ENCODE data around the gene XRCC1. TPM values are rescaled to one million over a fixed set of nuclear protein-coding genes. Genes with fewer than 3 reads are reported as not detected.
A peak's percentile ranks its signal among the peaks of the same experiment; 100 is the strongest.

XRCC1 gene, protein sequence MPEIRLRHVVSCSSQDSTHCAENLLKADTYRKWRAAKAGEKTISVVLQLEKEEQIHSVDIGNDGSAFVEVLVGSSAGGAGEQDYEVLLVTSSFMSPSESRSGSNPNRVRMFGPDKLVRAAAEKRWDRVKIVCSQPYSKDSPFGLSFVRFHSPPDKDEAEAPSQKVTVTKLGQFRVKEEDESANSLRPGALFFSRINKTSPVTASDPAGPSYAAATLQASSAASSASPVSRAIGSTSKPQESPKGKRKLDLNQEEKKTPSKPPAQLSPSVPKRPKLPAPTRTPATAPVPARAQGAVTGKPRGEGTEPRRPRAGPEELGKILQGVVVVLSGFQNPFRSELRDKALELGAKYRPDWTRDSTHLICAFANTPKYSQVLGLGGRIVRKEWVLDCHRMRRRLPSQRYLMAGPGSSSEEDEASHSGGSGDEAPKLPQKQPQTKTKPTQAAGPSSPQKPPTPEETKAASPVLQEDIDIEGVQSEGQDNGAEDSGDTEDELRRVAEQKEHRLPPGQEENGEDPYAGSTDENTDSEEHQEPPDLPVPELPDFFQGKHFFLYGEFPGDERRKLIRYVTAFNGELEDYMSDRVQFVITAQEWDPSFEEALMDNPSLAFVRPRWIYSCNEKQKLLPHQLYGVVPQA
- 10 to 100 TPM; 16.5 to 17.3 TPM for total RNA-seq
- long read RNA-seq, transcript XRCC1-201 (17 exons, 2,802 nt): major isoform, 7 of 18 reads
- long read RNA-seq, partial matches to known transcripts: 10 of 18 reads
- long read RNA-seq, other reads (novel, unspliced or antisense): 1 of 18 reads

DNA sequence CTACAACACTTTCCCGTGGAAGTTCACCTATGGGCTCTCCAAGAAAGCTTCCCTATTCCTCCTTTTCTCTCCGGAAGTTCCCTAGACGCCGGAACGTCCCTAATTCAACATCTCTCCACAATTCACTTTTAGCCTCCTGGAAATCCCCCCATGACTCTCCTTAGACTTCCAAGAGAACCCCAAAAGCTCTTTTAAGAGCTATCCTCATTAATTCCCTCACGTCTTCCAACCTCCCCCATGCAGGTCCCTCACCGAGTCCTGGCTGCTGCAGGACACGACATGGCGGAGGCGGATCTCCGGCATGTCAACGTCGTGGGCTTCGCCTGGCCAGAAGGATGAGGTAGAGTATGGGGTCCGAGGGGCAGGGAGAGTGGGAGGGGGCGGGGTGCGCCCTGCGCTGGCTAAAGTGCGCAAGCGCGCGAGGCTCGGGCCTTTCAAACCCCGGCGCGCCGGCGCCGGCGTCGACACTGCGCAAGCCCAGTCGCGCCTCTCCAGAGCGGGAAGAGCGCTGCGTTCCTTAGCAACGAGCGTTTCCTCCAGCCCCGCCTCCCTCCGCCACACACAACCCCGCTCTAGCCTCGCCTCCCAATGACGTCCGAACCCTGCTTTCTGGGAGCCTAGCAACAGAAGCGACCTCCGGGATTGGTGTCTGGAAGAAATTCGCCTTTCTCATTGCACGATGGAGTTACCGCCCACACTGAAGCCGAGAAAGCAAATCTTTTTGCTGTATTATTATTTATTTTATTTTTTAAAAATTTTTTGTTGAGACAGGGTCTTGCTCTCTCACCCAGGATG lies at the start of gene XRCC1, which contains the start of gene PINLYP:
Gene XRCC1, minus strand, starts transcription at position 372 of the 795 bp plus-strand sequence. Its CDS starts 69 bp downstream, at position 303.
Gene PINLYP, plus strand, starts transcription at position 646 of the 795 bp plus-strand sequence. CDS start 1,391 bp downstream, outside the sequence.
- intact Hi-C loops (cut with DNase I, micrococcal nuclease): no loop called here
- ATAC-seq (peak; percentile 99), DNase-seq (peak; percentile 98)

DNA sequence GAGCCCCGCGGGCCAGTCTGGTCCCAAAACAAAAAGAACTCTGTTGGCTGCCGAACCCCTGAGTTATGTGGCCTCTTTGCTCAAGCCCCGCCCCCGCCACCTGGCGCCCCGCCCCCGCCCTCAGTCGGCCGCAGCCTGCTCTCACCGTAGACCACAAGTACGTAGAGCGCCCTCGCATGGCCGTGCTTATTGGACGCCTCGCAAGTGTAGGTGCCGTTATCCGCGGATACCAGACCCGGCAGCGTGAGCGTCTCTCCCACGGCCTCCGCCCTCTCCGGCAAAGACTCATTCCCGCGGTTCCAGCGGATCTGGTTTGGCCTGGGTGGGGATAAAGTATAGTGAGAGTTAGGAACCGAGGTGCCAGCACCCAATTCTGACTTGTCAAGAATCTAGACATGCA lies 49.6 kb upstream of the XRCC1 start:
- ATAC-seq: peak; percentile 83
- intact Hi-C loops (cut with DNase I, micrococcal nuclease): no loop called here

DNA sequence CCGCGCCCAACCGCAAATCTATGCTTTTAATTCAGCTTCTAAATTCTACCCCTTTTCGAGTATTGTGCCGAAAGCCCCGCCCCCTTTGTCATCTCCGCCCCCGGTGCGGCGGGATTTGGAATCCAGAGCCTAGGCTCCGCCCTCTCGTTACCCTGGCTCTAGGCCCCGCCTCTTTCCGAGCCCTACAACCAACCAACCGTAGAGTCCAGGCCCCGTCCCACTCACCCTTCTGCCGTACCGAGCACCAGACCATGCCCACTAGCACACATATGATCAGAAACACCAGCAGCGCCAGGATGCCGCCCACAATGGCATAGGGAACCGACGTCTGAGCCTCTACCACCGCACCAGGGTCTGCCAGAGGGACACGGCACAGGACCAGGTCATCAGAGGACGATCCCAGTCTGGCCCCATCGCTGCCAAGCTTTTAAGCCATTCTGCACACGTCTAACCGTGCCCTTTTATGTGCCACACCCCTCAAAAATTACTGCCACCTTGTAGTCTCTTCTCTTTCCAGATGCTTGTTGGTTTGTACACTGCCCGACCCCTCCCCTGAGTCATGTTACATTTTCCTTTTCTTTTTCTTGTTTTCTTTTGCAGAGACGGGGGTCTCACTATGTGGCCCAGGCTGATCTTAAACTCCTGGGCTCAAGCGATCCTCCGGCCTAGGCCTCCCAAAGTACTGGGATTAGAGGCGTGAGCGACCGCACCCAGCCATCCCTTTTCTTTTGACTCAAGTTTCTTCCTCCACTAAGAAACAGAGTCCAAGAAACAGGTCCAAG lies 48.8 kb upstream of the XRCC1 start:
- no peak for DNase-seq
- intact Hi-C loops (cut with DNase I, micrococcal nuclease): no loop called here
- no peak for ATAC-seq

More for the DNA sequence above, 49.6 kb upstream of the XRCC1 start:
- peak; percentile 76 to 89 for DNase-seq

DNA sequence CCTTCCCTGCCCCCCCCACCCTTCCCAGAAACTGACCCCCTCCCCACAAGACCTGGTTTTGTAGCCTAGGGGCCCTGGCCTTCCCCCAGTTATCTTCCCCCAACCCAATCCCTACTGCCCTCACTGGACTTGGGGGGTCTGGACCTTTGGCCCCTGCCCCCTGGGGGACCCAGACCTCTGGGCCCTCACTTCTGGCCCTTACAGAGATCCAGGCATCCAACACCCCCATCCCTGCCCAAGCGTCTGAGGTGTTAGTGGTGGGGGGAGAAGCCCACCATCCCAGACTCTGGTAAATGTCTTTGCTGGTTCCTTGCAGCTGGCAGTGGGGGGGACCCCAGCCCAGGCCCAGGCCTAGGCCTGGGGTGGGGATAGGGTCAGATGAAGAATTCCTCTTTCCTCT lies 47.6 kb upstream of the XRCC1 start:
- intact Hi-C loops (cut with DNase I, micrococcal nuclease): no loop called here
- no peak for ATAC-seq
- DNase-seq: no peak

DNA sequence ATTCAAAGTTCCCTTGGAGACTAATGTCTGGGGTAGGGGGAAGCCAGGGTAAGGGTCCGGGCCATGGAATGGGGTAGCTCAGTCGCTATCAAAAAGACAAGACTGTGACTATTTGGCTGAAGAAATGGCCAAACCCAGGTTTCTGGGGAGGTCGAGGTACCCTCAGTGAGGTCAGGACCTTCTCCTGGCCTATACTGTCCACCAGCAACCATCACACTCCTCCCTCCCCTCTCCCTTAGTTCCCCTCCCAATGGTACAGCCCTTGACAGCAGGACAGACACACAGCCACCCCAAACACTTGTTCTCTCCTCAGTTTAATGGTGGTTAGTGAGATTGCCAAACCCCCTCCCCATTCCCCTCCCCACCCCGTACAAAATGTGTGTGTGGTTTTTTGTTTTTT lies 46.7 kb upstream of the XRCC1 start:
- ATAC-seq: no peak
- DNase-seq: no peak
- intact Hi-C loops (cut with DNase I, micrococcal nuclease): no loop called here

DNA sequence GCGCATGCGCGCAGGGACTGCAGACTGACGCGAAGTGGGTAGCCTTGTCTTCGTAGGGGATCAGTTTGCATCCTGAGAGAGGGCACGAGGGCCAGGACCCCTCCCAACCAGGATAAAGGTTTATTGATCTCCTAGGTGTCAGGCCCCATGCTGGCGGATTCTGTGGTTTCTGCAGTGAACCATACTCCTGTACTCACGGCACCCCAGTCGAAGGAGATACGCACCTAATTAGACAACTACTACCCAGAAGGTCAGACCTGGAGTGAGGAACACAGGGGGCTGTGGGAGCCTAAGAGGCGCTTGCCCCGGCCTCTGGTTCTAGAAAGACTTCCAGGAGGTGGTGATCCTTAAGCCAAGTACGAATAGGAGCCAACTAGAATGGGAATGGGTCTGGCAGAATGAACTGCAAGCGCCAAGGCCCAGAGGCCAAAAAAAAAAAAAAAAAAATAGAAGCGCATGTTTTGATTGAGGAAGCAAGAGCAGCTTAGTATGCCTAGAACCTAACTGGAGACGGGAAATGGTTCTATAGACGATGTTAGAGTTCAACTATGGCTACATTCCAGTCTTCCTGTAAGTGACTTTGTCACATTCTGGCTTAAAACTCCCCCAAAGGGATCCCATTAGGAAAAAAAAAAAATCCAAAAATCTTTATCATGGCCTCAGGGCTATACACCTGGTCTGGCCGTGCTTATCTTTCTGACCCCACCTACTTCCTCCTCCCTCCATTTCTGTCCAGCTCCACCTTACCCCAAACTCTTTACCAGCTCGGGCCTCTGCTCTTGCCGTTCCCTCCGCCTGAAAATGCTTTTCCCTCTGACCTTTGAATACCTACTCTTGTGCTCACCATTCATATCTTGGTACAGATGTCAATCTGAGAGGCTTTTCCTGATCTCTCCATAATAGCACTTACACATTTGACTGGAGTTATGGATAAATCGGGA lies 45.0 kb upstream of the XRCC1 start:
- ATAC-seq: no peak
- peak in 1 of 2 donors; percentile 89 for DNase-seq
- intact Hi-C loops (cut with DNase I, micrococcal nuclease): no loop called here

DNA sequence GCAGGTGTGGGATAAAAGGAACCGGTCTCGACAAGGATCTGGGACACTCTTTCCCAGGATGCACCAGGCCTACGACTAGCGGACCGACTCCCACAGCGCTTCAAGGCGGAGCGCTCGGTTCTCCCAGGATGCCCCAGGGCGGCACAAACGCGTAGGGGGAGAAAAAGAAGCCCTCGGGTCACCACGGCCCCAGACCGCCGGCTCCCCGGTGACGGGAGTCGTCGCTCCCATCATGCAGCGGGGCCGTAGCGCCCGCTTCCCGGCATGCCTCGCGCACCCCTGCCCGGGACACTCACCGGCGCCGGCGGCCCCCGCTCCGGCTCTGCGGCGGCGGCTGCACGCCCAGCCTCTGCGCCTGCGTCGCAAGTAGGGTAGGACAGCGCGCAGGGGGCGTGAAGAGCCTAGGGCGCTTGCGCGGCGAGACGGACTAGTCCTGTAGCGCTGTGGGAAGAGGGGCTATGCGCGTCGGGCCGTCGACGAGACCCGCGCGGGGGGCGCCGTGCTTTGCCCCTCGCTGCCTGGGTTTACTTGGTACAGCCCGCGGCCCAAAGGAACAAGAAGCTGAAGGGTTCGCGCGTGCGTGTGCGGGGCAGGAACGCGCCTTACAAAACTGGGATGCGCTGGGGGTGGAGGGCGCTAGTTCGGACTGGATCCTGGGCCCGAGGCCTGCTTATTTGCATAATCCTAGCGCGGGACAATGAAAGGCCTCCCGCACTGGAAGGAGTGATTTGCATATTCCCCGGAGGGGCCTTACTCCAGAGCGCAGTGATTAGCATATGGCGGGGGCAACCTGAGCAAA lies 44.1 kb upstream of the XRCC1 start, which contains the start of gene ZNF428:
Gene ZNF428, minus strand, starts transcription at position 368 of the 799 bp plus-strand sequence. CDS start 5,325 bp downstream, outside the sequence.
- intact Hi-C loops (cut with DNase I, micrococcal nuclease): no loop called here
- DNase-seq: peak; percentile 88 to 89
- peak; percentile 91 for ATAC-seq

DNA sequence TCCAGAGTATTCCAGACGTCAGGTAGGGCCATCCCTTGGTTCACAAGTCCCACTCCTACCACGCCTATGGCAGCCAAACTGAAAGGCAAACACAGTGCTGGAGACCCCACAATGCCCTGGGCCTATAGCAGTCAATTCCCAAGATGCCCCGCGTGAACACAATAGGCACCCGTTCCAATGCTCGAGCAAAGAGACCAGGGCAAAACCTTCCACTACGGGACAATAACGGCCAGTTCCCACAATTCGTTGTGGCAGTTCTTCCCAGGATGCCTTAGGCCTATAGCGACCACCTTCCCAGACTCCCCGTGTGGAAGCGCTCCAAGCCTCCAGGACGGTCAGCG lies 43.6 kb upstream of the XRCC1 start:
- ATAC-seq: peak; percentile 46
- DNase-seq: no peak
- intact Hi-C loops (cut with DNase I, micrococcal nuclease): no loop called here

DNA sequence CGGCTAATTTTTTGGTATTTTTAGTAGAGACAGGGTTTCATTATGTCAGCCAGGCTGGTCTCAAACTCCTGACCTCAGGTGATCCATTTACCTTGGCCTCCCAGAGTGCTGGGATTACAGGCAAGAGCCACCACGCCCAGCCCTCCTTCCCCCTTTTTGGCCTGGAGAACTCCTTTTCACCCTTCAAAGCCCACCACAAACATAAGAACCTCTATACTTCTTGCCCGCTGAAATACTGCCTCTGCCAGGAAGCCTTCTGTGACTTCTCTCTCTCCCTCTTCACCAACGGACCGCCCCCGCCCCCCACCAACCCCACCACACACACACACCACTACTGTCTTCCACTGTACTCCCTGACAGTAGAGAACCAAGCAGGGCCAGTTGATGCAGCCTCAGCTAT lies 41.6 kb upstream of the XRCC1 start:
- ATAC-seq: no peak
- no peak for DNase-seq
- intact Hi-C loops (cut with DNase I, micrococcal nuclease): no loop called here

DNA sequence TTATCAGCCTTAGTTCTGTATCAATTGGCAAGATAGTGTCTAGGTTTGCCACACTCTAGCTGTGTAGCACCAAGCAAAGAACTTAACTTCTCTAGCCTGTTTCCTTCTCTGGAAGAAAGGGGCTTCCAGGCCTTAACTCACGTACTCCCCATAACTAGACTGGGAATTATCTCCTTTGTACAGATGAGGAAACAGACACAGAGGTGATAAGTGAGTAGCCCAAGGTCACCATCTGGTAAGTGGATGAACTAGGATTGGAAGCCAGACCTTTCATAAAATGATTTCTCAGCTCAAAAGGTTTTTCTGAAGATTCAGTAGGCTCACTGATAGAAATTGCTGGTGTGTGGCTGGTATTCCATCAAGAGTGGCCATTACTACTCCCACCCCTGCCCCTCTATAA lies 41.0 kb upstream of the XRCC1 start:
- ATAC-seq (no peak), DNase-seq (no peak)
- intact Hi-C loops (cut with DNase I, micrococcal nuclease): no loop called here

DNA sequence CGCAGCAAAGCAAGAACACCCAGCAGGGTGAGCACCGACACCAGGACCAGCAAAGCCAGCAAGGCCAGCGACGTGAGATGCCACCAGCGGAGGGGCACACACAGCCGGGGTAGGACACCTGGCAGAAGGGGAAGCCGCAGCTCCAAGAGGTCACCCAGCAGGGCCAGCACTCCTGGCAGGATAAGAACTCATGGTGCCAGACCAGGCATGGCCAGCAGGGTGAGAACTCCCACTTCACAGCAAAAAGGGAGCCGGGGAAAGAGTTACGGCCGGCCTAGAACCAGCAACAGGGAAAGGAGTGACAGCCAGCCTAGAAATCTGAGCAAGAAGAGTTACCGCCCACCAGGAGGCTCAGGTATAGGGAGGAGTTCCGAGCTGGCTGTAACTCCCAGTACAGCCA lies 37.0 kb upstream of the XRCC1 start:
- ATAC-seq (no peak), DNase-seq (no peak)
- intact Hi-C loops (cut with DNase I, micrococcal nuclease): no loop called here

DNA sequence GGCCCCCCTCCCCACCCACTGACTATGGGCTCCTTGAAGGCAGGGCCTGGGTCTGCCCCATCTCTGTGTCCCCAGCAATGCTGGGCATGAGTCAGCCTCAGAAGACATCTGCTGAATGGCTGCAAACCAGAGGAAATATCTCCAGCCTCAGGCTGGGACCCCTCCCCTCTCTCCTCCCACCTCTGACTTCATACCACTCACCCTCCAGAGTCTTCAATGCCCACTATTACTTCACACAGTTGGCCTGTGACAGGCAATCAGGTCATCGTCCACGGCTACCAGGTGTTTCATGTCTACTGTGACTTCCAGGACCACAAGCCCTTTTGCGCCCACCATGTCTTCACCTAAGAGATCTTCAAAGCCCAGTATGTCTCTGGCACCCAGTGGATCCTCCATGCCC lies 36.5 kb upstream of the XRCC1 start, which contains the start of gene SRRM5:
Gene SRRM5, plus strand, starts transcription at position 301 of the 400 bp plus-strand sequence. Its CDS starts 34 bp downstream, at position 335.
- no peak for DNase-seq
- intact Hi-C loops (cut with DNase I, micrococcal nuclease): no loop called here

DNA sequence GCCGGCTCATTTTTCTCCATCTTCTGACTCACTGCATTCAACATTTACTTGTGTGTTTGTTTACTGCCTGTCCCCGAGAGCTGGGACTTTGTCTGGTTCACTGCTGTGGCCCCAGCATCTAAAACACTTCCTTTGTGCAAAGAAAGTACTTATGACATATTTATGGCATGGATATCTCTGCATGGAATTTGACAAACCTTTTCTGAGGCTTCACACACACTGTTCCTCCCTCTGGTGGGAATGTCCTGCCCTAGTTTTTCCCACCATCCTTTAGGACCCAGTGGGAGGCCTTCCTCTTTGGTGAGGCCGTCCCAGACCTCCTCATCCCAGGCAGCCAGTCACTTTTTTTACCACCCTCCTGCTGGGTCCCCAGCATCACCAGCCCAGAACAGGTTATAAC lies 35.2 kb upstream of the XRCC1 start:
- no peak for ATAC-seq
- intact Hi-C loops (cut with DNase I, micrococcal nuclease): no loop called here
- DNase-seq: no peak

More for the DNA sequence above, 36.5 kb upstream of the XRCC1 start, which contains the start of gene SRRM5:
- ATAC-seq: no peak

DNA sequence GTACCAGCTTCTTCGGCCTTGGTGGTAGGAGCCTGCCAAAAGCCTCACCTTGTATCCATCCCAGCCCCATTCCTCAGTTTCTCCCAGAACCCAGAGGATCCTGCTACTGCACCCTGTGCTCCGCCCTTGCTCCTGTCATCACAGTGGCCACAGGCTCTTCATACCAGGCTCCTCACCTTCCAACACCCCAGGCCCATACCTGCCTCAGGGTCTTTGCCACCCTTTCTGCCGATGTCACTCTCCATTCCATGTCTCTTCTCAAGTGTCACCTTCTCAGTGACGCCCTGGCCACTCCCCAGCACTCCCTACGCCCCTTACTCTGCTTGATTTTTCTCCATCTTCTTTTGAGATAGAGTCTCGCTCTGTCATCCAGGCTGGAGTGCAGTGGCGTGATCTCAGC lies 34.5 kb upstream of the XRCC1 start:
- DNase-seq (no peak), ATAC-seq (no peak)
- intact Hi-C loops (cut with DNase I, micrococcal nuclease): no loop called here

DNA sequence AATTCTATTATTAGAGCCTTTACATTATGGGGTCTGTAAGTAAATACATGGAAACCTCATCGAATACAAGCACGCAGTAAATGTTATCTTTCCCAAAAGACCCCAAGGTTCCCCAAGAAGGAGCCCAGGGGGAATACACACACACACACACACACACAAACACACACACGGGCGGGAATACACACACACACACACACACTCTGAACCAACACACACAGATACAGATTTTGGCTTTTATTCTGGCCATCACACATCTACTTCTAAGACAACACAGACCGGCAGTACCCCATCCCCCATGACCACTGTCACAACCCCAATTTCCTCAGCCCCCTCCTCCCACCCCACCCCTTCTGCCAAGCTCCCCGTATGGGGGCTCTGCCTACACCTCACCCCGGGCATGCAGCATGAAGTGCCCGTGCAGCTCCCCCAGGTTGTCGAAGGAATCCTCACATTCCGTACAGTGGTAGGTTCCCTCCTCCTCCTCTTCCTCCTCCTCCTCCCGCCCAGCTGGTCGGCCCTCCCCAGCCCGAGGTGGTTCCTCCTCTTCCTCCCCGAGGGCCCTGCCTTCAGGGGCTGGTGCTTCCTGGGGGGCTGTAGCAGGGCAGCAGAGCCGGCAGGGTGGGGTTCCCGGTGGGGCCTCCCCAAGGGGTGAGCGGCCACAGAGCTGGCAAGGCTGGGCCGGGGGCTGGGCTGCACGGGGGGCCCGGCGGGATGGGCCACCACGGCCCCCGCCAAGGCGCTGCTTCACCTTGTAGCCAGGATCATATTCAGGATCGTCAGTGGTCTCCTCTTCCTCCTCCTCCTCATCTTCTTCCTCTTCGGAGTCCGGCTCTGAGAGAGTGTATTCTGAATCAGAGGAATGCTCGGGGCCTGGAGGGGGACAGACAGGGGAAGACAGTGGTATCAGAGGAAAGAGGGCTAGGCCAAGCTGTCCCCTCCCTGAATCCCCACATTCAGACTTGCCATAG lies 32.2 kb upstream of the XRCC1 start:
- DNase-seq (no peak), ATAC-seq (no peak)
- intact Hi-C loops (cut with DNase I, micrococcal nuclease): no loop called here

All from left colon (tissue), 2 donors.